NCI-H2227 (cell line): ENCODE data around the gene RAPGEF2.
"Not testable (repeated sequence)": the region's sequence is repeated elsewhere in the genome, so short reads cannot be mapped to it uniquely, and the experiment has no call there.

Source experiments
- DNase-seq: peaks from one replicate; lab custom pipeline; 2025; ENCODE audit not compliant: unreplicated experiment; lab: John Stamatoyannopoulos, UW

The RAPGEF2 gene

GRCh38 chr4:159098482-159099127, 4.3 kb upstream of the RAPGEF2 start:
- DNase-seq, result no peak

- DNase-seq, result no peak
Observed at GRCh38 chr4:159101988-159102621, 774 bp upstream of the RAPGEF2 start.

- peak; percentile 59 for DNase-seq
Observed at GRCh38 chr4:159103384-159103990, 608 bp downstream of the RAPGEF2 start.

GRCh38 chr4:159104694-159105414, 2.0 kb downstream of the RAPGEF2 start:
- no peak for DNase-seq

DNA sequence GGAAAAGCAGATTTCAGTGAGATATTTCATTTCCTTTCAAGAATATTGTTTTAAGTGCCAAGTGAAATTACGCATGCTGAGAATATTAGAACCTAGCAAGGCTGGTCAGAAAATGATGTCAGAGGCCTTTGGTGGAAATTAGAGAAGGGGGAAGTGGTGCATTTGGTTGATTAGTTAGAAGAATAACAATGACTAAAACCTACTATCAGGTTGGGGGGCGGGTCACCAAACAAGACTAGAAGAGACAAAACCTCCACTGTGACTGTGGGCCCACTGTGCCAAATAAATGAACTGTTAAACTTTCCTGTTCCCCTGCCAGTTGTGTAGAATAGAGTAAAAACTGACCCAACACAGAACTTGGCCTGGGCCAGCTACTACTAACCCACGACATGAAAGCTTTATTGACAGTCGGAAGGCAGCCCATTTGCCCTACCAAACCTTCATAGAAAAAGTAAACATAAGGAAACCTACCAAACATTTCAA, 2.9 kb downstream of the RAPGEF2 start:
- DNase-seq, result no peak

GRCh38 chr4:159106636-159107035, 3.8 kb downstream of the RAPGEF2 start:
- DNase-seq, result no peak

DNA sequence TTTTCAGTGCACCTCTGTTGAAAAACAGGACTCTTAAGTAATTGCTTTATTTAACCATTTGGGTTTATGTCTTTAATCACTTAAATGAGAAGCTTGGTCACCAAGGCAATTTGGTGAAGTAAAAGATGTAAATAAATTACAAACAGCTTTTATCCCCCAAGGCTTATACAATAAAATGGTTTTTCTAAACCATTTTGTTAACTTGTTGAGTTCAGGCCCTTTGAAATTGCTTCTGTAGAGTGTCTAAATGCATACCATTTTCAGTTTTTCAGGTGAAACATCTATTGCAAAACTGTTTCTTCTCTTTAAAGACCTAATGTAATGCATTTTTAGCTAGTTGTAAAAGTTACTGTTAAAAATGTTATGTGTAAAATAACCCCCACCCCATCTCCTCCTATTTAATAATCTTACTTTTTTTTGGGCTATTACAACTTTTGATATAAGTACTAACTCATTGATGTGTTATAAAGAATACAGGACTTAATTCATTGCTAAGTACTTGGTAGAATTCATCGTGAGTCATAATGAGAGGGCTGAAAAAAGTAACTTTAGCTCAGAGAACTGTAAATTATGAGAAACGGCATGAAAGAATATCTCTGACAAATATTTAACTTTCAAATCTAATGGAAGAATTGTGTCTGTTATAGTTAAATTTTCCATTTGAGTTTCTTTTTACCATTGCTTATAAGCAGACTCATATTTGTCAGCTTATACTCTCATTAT, 4.5 kb downstream of the RAPGEF2 start:
- DNase-seq, result no peak

GRCh38 chr4:159108124-159108523, 5.2 kb downstream of the RAPGEF2 start:
- DNase-seq, result no peak

- DNase-seq, result no peak
Observed at GRCh38 chr4:159110961-159111360, 8.1 kb downstream of the RAPGEF2 start.

DNA sequence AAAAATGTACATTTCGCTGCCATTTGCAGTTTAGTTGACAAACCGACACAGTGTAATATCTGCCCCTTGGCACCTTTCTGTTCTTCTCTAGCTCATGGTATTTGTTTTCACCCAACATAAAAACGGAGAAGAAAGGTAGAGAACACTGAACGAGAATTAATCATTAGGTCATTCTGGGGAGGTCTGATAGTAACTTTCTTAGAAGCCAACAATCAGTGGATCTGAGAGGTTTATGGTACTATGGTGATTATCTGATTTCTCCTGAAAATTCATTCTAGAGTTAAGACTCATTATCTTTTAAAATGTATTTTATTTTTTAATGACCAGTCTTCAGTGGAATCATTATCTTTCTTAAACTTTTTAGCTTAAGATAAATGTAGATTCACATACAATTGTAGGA, 8.5 kb downstream of the RAPGEF2 start:
- no peak for DNase-seq

DNA sequence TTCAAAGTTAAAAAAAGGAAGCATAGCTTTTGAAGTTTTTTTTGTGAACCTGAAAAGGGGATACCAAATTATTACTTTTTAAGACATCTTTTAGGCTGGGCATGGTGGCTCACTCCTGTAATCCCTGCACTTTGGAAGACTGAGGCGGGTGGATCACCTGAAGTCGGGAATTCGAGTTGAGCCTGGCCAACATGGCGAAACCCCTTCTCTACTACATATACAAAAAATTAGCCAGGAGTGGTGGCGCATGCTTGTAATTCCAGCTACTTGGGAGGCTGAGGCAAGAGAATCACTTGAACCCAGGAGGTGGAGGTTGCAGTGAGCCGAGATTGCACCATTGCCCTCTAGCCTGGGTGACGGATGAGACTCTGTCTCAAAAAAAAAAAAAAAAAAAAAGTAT, 10.5 kb downstream of the RAPGEF2 start:
- DNase-seq, result not testable (repeated sequence)

GRCh38 chr4:159116098-159116497, 13.2 kb downstream of the RAPGEF2 start:
- DNase-seq, result not testable (repeated sequence)

GRCh38 chr4:159116693-159117092, 13.8 kb downstream of the RAPGEF2 start:
- peak; percentile 2 for DNase-seq

- DNase-seq, result no peak
Observed at GRCh38 chr4:159117564-159117963, 14.7 kb downstream of the RAPGEF2 start.

DNA sequence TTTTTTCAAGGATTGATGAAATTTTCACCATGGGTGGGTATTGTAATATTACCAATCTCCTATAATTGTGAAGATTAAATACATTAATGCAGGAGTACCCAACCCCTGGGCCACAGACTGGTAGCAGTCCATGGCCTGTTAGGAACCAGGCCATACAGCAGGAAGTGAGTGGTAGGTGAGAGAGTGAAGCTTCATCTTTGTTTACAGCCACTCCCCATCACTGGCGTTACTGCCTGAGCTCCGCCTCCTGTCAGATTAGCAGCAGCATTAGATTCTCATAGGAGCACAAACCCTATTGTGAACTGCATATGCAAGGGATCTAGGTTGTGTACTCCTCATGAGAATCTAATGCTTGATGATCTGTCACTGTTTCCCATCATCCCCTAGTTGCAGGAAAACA, 15.1 kb downstream of the RAPGEF2 start:
- no peak for DNase-seq

- DNase-seq, result no peak
Observed at GRCh38 chr4:159121371-159121770, 18.5 kb downstream of the RAPGEF2 start.

DNA sequence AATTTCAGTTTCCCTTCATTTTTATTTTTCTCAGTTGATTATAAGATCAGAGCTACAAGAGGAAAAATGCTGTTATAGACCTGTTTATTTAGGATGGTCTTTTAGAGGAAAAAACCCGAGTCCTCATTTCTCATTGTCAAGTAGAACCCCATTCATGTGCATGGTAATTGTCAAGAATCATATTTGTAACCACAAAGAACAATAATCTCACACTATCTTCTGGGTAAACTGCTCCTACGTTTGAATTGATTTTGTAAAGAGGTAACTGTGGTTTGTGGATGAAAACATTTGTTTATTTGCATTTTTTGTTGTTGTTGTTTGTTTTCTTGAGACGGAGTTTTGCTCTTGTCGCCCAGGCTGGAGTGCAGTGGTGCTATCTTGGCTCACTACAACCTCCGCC, 23.8 kb downstream of the RAPGEF2 start:
- no peak for DNase-seq

GRCh38 chr4:159127745-159128518, 25.1 kb downstream of the RAPGEF2 start:
- DNase-seq, result no peak

DNA sequence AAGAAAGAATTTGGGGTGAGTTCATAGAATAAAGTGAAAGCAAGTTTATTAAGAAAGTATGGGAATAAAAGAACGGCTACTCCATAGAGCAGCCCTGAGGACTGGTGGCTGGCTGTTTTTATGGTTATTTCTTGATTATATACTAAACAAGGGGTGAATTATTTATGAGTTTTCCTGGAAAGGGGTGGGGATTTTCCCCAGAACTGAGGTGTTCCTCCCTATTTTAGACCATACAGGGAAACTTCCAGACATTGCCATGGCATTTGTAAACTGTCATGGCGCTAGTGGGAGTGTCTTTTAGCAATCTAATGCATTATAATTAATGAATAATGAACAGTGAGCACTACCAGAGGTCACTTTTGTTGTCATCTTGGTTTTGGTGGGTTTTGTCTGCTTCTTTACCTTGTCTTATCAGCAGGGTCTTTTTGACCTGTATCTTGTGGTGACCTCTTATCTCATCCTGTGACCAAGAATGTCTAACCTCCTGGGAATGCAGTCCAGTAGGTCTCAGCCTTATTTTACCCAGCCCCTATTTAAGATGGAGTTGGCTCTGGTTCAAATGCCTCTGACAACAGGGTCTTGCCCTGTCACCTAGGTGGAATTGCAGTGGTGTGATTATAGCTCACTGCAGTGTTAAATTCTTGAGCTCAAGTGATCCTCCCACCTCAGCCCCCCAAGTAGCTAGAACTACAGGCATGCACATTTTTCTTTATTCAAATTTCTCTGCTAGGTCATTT, 27.1 kb downstream of the RAPGEF2 start:
- no peak for DNase-seq

- no peak for DNase-seq
Observed at GRCh38 chr4:159131564-159131963, 28.7 kb downstream of the RAPGEF2 start.
